GM18858 (cell line): ENCODE data around the gene RRAGA.
"Not testable (repeated sequence)": the region's sequence is repeated elsewhere in the genome, so short reads cannot be mapped to it uniquely, and the experiment has no call there.

Experiments
- ATAC-seq: cut with Tn5 transposase; IDR thresholded peaks from one replicate; pipeline ENCODE4 v1.9.1; 2021; ENCODE audit not compliant: unreplicated experiment

The RRAGA gene, protein sequence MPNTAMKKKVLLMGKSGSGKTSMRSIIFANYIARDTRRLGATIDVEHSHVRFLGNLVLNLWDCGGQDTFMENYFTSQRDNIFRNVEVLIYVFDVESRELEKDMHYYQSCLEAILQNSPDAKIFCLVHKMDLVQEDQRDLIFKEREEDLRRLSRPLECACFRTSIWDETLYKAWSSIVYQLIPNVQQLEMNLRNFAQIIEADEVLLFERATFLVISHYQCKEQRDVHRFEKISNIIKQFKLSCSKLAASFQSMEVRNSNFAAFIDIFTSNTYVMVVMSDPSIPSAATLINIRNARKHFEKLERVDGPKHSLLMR

DNA sequence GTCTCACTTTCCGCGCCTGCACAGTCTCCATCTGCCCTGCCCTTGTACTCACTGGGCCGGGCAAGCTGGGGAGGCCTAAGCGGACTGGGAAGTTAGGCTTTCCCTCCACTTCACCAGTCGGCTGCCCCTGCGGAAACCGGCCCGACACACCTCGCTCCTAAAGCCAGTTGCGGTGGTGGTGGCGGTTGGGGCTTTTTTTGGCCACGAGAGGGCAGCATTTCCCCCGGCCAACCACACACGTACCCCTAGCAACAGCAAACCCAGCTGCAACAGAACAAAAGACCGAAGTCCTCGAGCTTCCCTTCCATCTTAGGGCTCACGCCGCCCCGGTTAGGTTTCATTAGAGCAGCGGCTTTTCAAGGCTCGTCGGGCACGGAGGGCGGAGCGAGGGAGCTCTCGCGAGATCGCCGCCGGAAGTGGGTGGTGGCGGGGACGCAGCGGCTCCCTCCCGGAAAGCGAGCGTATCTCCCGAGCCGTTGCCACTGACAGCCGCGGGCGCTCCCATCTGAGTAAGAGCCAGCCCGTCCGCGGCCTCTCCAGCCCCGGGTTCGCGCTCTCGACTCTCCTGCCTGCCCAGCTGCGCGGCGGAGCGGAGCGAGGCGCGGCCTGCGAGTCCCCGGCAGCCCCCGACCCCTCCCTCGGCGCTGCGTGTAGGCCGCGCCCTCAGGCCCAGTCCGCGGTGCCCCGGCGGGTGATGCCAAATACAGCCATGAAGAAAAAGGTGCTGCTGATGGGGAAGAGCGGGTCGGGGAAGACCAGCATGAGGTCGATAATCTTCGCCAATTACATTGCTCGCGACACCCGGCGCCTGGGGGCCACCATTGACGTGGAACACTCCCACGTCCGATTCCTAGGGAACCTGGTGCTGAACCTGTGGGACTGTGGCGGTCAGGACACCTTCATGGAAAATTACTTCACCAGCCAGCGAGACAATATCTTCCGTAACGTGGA lies at the start of gene RRAGA:
Gene RRAGA (plus strand): TSS at position 462 of the 951 bp plus-strand sequence. CDS start 233 bp downstream, at position 695.
- peak; percentile 87 for ATAC-seq

DNA sequence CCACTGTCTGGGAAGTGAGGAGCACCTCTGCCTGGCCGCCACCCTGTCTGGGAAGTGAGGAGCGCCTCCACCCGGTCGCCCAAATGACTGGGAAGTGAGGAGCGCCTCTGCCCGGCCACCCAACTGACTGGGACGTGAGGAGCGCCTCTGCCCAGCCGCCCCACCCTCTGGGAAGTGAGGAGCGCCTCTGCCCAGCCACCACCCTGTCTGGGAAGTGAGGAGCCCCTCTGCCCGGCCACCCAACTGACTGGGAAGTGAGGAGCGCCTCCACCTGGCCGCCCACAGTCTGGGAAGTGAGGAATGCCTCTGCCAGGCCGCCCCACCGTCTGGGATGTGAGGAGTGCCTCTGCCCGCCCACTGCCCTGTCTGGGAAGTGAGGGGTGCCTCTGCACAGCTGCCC lies 49.1 kb upstream of the RRAGA start:
- ATAC-seq: no peak

DNA sequence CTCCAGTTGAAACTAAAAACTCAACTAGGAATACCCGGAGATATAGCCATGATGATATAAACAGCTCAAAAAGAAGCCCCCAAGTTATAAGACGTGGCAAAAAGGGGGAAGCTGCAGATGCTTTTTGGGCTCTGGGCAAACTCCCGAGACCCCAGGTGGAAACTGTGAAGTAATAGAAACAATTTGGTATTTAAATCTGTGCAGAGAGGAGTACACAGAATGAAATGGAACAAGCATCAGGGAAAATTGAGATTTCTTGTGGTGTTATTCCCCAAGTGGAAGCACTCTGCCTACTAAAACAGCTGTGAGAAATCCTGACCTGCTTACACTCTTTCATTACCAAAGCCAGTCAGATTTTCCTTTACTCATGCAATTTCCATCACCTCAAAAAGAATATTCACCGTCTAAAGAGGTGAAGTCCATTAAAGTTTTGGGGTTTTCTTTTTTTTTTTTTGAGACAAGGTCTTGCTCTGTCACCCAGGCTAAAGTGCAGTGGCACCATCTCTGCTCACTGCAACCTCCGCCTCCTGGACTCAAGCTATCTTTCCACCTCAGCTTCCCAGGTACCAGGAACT lies 39.7 kb upstream of the RRAGA start:
- no peak for ATAC-seq

DNA sequence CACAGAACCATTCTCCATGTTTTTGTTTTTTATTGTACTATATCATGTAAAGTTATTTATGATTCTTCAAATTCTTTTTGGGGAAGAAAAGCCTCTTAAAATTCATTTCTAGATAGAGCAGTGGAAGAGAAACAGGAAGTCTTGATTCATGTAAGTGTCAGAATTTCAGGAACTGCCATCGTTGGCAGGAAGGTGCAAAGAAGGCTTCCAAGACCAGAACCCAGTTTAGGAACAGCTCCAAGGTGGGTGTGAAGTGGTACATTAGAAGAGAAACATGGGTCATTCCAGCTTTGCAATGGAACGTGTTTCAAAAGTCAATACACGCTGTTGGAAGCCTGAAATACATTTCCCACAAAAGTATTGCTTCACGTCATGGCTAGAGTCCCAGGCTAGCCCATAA lies 31.0 kb upstream of the RRAGA start:
- ATAC-seq: no peak

DNA sequence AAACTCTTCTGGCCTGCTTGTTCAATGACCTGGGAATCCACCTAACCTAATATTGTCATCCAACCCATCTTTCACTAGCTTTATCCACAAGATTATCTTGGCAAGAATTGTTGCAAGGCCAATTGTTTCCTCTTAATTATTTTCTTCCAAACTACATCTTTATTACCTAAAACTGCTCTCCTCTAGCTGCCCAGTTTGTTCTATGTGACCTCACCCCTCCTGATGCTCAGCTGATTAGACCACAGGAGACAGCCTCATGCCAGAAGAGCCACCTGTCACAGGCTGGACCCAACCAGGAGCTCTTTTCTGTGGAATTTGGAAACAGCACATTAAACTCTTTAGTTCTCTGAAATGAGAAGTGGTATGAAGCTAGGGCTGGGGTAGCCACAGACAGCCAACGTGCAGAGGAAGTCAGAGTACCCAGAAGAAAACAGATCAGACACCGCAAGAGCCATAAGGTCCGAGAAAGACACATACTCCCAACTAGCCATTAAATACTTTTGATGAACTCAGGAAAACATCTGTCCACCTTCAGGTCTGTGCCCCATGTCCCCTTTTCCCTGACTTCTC lies 28.3 kb upstream of the RRAGA start:
- ATAC-seq: no peak

DNA sequence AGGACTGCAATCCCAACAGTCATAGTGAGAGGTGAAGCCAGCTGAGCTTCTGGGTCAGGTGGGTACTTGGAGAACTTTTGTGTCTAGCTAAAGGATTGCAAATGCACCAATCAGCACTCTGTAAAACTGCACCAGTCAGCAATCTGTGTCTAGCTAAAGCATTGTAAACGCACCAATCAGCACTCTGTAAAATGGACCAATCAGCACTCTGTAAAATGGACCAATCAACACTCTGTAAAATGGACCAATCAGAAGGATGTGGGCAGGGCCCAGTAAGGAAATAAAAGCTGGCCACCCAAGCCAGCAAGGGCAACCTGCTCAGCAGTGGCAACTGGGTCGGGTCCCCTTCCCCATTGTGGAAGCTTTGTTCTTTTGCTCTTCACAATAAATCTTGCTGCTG lies 27.6 kb upstream of the RRAGA start:
- ATAC-seq: not testable (repeated sequence)

DNA sequence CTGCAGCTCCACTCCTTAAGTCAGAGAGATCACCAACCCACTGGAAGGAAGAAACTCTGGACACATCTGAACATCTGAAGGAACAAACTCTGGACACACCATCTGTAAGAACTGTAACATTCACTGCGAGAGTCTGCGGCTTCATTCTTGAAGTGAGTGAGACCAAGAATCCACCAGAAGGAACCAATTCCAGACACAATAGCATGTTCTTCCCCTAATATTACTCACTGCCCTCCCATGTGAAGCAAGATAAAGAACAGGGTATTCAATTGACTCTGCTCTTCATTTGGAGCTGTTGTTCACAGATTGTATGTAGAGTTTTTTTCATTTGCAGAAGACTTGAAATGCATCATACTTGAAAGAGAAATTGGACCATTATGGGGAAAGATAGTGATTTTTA lies 27.0 kb upstream of the RRAGA start:
- ATAC-seq: no peak

DNA sequence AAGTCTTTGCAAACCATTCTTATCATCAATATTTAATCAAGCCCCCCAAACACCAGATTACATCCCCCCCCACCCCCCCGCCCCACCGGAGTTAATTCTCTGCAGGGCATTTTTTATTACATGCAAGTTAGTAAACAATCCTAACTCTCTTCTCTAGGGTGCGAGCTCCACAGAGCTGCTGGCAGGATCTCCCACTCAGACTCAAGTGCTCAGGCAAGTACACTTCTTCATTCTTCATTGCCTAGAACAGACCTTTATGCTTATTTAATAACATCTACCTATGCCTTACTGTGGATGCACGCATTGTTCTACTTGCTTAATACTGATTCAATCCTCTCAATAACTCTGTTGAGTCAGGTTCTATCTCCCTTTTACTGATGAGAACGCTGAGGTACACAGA lies 26.1 kb upstream of the RRAGA start:
- no peak for ATAC-seq

DNA sequence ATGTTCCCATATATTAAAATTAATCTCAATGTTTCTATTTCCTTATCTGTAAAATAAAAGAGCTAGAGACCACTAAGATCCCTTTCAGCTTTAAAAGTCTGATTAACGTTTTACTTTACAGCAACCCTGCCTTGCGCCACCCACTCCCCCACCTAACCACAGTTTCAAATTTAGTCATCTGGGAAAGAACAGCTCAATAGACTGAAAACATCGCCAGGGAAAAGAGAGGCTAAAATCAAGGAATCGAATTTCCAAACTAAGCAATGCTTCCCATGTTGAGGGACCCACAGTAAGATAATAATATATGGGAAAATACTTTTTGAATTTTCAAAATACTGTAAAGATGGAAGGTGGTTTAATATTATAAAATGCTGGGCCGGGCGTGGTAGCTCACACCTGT lies 22.9 kb upstream of the RRAGA start:
- no peak for ATAC-seq

DNA sequence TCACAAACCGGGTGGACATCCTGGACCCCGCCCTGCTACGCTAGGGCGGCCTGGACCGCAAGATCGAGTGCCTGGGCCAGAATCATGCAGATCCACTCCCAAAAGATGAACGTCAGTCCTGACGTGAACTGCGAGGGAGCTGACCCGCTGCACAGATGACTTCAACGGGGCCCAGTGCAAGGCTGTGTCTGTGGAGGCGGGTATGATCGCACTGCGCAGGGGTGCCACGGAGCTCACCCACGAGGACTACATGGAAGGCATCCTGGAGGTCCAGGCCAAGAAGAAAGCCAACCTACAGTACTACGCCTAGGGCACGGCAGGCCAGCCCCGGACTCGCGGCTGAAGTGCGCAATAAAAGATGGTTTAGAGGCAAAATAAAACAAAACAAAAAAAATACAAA lies 21.4 kb upstream of the RRAGA start:
- ATAC-seq: no peak

DNA sequence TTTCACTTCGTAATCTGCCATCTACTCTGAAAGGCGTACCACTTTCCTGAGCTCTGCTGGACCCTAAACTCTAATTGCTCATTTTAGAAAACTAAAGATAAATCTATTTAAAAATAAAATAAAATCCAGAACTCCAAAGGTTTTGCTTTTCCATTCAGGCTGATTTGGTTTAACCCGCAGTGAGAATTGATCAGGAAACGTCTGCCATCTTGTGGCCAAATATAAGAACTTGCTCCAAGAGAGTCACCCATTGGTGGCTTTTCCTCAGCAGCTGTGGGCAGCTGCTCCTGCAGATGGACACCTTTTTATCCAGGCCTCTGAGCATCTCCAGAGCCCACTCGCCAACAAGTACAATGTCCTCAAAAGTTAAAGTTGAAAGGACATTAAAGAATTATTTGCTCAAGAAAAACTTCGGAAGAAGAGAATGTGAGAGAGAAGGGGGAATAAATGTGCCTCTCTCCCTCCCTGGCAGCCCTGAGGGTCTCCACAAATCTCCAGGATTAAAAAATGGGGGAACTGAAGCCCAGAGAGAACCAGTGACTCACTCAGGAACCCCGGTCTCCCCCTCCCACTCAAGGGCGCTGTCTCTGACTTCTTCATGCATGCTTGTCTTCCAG lies 20.3 kb upstream of the RRAGA start:
- ATAC-seq: peak; percentile 62

DNA sequence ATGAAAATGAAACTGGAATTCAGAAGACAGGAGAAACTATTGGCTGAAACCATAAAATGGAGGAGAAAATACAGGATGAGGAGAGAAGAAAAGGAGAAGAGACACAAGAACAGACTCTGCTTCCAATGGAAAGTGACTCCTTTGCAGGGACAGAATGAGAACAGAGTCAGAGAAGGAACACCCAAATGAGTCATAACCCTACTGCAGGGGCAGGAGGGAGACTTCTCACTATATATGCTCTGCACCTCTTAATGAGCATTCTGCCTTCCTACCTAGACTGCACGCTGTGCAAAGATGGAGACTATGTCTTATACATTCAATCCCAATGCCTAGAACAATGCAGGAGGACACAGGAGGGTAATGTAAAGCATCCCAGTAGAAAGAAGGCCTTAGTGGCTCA lies 18.3 kb upstream of the RRAGA start:
- ATAC-seq: peak; percentile 61

DNA sequence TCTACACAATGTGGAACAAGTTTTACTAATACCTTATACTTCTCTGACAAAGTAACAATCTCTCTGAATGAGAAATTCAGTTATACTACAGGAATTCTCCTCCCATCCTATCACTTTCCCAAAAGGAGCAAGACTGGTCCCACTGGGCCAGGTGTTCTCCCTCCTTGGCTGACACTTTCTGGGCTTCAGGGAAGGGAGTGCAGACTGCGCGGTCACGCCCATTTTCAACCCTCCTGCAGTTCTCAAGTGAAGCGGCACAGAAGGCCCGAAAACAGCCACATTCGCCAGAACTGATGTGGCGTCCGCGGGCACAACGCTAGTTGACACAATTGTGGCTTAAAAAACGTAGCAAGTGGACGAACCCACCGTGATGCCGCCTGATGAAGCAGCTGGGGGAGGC lies 16.8 kb upstream of the RRAGA start:
- ATAC-seq: no peak

DNA sequence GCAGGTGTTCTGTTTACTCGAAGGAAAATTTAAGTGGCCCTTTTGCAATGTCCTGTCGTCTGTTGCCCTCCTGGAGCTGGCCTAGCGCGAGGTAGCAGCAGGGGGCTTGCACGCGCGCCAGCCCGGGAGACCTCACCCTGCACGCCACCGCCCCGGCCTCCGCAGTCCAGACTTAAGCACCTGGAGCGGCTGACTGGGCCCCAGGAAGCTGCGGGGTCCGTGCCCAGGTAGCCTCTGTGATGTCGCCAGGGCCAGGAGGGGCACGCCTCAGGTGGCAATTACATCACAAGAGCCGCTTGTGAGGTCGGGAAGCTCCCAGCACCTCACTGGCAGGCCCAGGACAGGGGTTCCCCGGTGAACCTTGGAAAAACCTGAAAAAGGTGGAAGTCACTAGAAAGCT lies 16.2 kb upstream of the RRAGA start, which contains the start of gene SAXO1:
Gene SAXO1 (minus strand): TSS at position 195 of the 400 bp plus-strand sequence. CDS start 301 bp downstream, outside the sequence.
- ATAC-seq: no peak

DNA sequence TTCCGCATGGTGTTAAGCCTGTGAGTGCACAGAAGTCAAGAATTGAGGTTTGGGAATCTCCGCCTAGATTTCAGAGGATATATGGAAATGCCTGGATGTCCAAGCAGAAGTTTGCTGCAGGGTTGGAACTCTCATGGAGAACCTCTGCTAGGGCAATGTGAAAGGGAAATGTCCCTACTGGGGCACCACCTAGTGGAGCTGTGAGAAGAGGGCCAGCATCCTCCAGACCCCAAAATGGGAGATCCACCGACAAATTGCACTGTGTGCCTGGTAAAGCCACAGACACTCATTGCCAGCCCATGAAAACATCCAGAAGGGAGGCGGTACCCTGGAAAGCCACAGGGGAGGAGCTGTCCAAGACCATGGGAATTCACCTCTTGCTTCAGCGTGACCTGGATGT lies 12.6 kb upstream of the RRAGA start:
- no peak for ATAC-seq

DNA sequence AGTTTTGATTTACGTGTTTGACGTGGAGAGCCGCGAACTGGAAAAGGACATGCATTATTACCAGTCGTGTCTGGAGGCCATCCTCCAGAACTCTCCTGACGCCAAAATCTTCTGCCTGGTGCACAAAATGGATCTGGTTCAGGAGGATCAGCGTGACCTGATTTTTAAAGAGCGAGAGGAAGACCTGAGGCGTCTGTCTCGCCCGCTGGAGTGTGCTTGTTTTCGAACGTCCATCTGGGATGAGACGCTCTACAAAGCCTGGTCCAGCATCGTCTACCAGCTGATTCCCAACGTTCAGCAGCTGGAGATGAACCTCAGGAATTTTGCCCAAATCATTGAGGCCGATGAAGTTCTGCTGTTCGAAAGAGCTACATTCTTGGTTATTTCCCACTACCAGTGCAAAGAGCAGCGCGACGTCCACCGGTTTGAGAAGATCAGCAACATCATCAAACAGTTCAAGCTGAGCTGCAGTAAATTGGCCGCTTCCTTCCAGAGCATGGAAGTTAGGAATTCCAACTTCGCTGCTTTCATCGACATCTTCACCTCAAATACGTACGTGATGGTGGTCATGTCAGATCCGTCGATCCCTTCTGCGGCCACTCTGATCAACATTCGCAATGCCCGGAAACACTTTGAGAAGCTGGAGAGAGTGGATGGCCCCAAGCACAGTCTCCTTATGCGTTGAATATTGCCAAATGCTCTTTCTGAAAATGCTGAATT lies 850 bp downstream of the RRAGA start:
- ATAC-seq: no peak

DNA sequence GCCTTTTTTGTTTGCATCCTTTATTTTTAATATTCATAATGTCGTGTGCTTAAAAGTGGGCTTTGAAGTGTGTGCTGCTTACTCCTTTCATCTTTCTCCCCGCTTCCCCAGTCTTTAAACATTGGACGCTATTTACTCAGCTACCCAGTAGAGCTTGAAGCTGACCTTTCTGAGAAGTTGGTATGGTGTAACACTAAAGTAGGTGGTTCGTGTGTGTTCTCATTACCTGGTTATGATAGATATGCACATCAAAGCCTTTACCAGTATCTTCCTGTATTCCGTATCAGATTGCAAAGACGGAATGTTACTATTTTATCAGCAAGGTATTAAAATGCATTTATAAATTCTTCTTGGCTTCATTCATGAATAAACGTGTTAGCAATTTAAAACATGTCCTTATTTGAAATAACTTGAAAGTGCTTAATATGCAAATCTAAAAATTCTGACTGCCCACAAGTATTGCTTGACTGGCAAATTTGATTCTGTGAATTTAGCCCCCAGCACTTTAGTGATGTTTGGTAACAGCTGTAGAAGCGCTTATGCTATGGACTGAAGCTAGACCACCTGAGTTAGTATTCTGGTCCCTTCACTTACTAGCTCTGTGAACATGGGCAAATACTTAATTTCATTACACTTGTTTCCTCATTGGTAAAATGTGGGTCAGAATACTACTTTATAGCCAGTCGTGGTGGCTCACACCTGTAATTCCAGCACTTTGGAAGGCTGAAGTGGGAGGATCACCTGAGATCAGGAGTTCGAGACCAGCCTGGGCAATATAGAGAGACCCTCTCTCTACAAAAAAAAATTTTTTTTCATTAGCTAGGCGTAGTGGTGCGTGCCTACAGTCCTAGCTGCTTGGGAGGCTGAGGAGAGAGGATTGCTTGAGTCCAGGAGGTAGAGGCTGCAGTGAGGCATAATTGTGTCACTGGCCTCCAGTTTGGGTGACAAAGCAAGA lies 1.7 kb downstream of the RRAGA start:
- no peak for ATAC-seq

DNA sequence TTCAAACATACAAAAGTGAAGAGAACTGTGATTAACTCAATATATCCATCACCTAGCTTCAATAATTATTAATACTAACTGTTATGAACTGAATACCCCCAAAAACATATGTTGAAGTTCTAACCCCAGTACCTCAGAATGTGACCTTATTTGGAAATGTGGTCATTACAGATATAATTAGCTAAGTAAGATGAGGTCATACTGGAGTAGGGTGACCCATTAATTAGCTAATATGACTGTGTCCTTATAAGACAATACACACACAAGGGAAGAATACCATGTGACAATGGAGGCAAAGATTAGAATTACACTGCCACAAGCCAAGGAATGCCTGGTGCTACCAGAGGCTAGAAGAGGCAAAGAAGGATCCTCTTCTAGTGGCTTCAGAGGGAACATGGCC lies 7.8 kb downstream of the RRAGA start:
- no peak for ATAC-seq

DNA sequence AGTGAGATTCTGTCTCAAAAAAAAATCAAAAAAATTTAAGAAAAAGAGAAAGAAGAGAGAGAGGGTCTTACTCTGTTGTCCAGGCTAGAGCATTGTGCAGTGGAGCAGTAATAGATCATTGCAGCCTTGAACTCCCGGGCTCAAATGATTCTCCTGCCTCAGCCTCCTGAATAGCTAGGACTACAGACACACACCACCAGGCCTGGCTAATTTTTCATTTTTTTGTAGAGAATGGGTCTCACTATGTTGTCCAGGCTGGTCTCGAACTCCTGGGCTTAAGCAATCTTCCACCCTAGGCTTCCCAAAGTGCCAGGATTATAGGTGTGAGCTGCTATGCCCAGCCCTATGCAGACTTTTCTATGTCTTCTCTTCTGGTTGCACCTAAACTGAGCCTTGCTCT lies 25.0 kb downstream of the RRAGA start:
- no peak for ATAC-seq
